GM13976 (cell line): ENCODE measurements around the gene BRINP3.
"Not testable (repeated sequence)": the region's sequence is repeated elsewhere in the genome, so short reads cannot be mapped to it uniquely, and the experiment has no call there.

Experiments
- DNase-seq: peaks from one replicate; pipeline ENCODE4 v3.0.0; 2012; ENCODE audit warnings: low spot score
- in situ Hi-C: fragments of 300-500 bp; cut with MboI; formaldehyde crosslinking; loops from one replicate; pipeline ENCODE4 v1.12.0; 2022; ENCODE audit warnings: low sequenced_read_pairs, mixed read lengths, inconsistent platforms; ENCODE audit not compliant: unreplicated experiment
- TF ChIP-seq, protein P1 (sequence below): IDR thresholded peaks from 2 replicates; pipeline ENCODE4 v1.5.1; 2012; ENCODE audit warnings: borderline replicate concordance, mild to moderate bottlenecking; ENCODE audit not compliant: insufficient read depth; ENCODE audit errors: extremely low read depth, missing control alignments, control extremely low read depth

The BRINP3 gene

DNA sequence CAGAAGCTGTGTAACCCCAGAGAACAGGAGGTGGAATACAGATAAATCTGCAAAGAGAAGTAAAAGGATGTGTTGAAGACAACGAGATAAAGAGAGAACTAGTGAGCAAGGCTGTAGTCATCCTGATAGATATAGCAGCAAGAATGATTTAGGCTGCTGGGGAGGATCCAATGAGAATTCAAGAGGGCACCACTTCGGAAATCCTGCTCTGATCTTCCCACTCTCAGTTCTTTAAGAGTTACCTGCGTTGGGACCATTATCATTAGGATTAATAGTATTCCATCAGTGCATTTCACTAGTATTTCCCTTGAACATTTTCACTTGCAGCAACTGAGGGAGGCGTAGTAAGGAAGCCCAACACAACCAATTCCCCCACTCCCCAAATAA is at the start of gene BRINP3:
Gene BRINP3, minus strand, starts transcription at position 103 of the 387 bp plus-strand sequence.
- TF ChIP-seq, protein P1, sequence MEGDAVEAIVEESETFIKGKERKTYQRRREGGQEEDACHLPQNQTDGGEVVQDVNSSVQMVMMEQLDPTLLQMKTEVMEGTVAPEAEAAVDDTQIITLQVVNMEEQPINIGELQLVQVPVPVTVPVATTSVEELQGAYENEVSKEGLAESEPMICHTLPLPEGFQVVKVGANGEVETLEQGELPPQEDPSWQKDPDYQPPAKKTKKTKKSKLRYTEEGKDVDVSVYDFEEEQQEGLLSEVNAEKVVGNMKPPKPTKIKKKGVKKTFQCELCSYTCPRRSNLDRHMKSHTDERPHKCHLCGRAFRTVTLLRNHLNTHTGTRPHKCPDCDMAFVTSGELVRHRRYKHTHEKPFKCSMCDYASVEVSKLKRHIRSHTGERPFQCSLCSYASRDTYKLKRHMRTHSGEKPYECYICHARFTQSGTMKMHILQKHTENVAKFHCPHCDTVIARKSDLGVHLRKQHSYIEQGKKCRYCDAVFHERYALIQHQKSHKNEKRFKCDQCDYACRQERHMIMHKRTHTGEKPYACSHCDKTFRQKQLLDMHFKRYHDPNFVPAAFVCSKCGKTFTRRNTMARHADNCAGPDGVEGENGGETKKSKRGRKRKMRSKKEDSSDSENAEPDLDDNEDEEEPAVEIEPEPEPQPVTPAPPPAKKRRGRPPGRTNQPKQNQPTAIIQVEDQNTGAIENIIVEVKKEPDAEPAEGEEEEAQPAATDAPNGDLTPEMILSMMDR: no peak
- in situ Hi-C loops: no loop called here
- no peak for DNase-seq

DNA sequence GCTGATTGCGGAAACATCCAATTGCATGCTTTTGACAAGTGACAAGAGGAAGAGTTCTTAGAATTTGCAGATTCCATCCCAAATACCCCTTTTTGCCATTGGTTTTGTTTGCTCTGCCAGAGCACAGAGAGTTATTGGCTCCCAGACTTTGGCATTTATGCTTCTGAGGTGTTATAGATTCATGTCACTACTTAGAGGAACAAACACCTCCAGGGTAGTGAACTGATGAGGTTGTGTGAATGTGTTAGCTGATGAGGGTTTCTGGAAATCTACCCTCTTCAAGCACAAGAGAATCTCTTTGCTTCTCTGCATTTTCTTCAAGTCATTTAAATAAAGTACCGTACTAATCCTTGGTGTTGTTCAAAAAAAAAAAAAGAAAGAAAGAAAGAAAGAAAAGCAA is 33.9 kb upstream of the BRINP3 start:
- TF ChIP-seq, protein P1: no peak
- no peak for DNase-seq
- in situ Hi-C loops: no loop called here

DNA sequence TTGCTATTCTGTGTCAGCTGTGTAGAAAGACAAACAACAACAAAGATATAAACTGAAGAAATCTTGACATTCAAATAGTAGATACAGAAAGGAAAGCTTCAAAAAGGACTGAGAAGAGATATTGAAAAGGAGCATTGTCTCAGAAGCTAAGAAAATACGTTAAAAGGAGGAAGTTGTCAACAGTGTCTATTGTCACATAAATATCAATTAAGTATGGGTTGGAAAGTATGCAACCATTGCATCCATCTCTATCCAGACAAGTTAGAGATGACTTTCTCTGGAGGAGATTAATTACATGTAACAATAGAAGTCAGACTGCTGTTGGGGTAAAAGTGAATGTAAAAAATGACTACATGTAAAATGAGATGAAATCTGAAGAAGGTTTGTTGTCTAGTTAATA is 29.7 kb upstream of the BRINP3 start:
- in situ Hi-C loops: no loop called here
- TF ChIP-seq, protein P1: no peak
- DNase-seq: no peak

DNA sequence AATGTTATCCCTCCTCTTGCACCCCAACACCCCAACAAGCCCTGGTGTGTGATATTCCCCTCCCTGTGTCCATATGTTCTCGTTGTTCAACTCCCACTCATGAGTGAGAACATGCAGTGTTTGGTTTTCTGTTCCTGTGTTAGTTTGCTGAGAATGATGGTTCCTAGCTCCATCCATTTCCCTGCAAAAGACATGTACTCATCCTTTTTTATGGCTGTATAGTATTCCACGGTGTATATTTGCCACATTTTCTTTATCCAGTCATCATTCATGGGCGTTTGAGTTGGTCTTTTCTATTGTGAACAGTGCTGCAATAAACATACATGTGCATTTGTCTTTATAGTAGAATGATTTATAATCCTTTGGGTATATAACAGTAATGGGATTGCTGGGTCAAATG is 26.9 kb upstream of the BRINP3 start:
- DNase-seq, in situ Hi-C loops: not testable (repeated sequence)

DNA sequence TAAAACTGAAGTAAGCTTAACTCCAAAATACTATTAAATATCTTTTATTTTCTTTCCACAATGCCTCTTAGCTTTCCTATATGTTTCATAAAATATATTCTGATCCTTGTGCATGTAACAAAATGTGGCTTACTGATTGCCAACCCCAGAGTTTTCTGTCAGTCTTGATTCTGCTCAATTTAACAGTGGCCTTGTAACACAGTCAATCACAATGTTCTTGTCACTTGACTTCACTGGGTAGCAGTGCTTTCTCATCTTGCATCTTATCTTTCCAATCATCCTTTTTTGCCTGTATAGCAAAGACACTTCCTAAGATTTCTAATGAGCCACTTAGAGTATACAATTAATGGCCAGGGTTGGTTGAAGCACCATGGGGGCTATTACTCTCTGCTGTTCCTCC is 19.9 kb upstream of the BRINP3 start:
- TF ChIP-seq, protein P1: no peak
- no peak for DNase-seq
- in situ Hi-C loops: no loop called here

DNA sequence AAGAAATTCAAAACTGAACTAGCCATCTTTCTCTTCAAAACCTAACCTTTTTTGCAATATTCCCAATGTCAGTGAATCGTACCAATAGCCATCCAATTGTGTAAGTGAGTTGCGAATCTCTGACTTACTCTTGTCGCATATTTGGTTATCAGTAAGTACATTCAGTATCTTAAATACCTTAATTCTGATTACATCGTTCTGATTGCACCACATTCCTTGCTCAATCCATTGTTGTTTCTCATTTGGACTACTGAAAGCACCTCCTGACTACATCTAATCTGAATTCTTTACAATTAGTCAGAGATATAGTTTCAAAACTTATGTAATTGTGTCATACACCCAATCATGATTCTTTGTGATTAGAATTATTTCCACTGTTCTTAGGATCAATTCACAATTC is 16.8 kb upstream of the BRINP3 start:
- DNase-seq: no peak
- in situ Hi-C loops: no loop called here
- TF ChIP-seq, protein P1: no peak

DNA sequence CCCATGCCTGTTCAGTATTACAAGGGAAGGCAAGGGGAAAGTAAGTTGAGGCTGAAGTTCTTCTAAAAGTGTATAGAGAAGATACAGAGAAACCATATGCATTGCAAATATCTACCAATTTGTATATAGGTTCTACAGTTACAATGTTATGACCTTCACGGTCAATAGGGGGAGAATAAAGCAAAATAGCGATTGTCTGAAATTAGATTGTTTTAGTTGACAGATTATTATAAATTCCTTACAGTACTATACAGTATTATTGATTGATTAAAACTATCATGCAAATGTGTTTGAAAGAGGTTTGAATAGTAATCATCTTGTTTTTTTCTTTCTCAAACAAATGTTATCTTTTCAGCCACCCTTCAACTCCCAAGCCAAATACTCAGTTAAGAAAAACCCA is 13.7 kb upstream of the BRINP3 start:
- DNase-seq: no peak
- TF ChIP-seq, protein P1: no peak
- in situ Hi-C loops: no loop called here

DNA sequence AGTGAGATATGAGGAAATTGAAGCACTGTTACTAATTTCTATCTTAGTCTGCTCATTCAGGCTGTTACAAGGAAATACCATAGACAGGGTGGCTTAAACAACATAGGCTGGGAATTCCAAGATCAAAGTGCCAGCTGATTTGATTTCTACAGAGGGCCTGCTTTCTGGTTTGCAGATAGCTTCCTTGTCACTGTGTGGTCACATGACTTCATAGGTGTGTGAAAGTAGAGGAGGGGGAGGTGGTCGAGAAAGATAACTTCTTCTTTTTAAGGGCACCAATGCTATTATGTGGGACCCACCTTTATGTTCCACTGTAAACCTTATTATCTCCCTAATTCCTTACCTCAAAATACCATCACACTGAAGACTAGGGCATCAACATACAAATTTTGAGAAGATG is 6.4 kb upstream of the BRINP3 start:
- in situ Hi-C loops: no loop called here
- TF ChIP-seq, protein P1: no peak
- DNase-seq: no peak
